ENCODE results near the gene MGRN1. TPM values are rescaled to one million over a fixed set of nuclear protein-coding genes. Genes with fewer than 3 reads are reported as not detected.

MGRN1 gene
- total RNA-seq, 1 donor from 2014 or later, result 91.5 TPM

Small RNA genes lying within 50 kb of the gene (microRNA-seq; reads per million reads assigned to microRNA genes)
- 0.82 reads per million for gene MIR6769A

Other genes with a start within 250 kb of the MGRN1 start
- gene CORO7, start 208.2 kb upstream of the MGRN1 start, total RNA-seq, result 25.0 and 26.4 TPM in 2 replicates
- gene DNAJA3, start 199.0 kb upstream of the MGRN1 start, total RNA-seq, result 36.4 and 39.8 TPM in 2 replicates
- 28.5 and 31.2 TPM in 2 replicates for gene NMRAL1, start 150.2 kb upstream of the MGRN1 start, total RNA-seq
- gene HMOX2, start 148.4 kb upstream of the MGRN1 start, total RNA-seq, result 53.1 and 64.9 TPM in 2 replicates
- gene CDIP1, start 86.1 kb upstream of the MGRN1 start, total RNA-seq, result 56.9 and 64.7 TPM in 2 replicates
- 0.20 and 0.38 TPM in 2 replicates for gene C16orf96, start 68.5 kb upstream of the MGRN1 start, total RNA-seq
- gene UBALD1, start 9.9 kb upstream of the MGRN1 start, total RNA-seq, result 49.8 and 53.0 TPM in 2 replicates
- 42.2 and 43.6 TPM in 2 replicates for gene NUDT16L1, start 68.7 kb downstream of the MGRN1 start, total RNA-seq
- 23.7 and 27.2 TPM in 2 replicates for gene ANKS3, start 109.4 kb downstream of the MGRN1 start, total RNA-seq
- 2.7 and 2.9 TPM in 2 replicates for gene DNAAF8, start 109.7 kb downstream of the MGRN1 start, total RNA-seq
- gene ZNF500, start 142.3 kb downstream of the MGRN1 start, total RNA-seq, result 12.2 and 14.6 TPM in 2 replicates
- 4.4 and 5.9 TPM in 2 replicates for gene SEPTIN12, start 163.5 kb downstream of the MGRN1 start, total RNA-seq
- not detected in 2 replicates for gene SMIM22, start 170.5 kb downstream of the MGRN1 start, total RNA-seq
- 33.6 and 38.0 TPM in 2 replicates for gene ROGDI, start 177.8 kb downstream of the MGRN1 start, total RNA-seq
- gene GLYR1, start 222.5 kb downstream of the MGRN1 start, total RNA-seq, result 69.9 and 77.8 TPM in 2 replicates
- gene UBN1, start 222.7 kb downstream of the MGRN1 start, total RNA-seq, result 42.9 and 45.3 TPM in 2 replicates

Data from astrocyte (in vitro differentiated cells and primary cell).